H1 (cell line): Measurements from ENCODE around the gene KLHL2. TPM values are rescaled to one million over a fixed set of nuclear protein-coding genes. Genes with fewer than 3 reads are reported as not detected.

Experiments
- CTCF ChIA-PET: fragments of 300-600 bp; sonication (Branson Sonifier 250); formaldehyde crosslinking; loops from one replicate; lab custom pipeline; 2021; ENCODE audit not compliant: partially characterized antibody; lab: Charles Lee
- POLR2A ChIA-PET: fragments of 300-600 bp; sonication (Branson Sonifier 250); formaldehyde crosslinking; loops from one replicate; lab custom pipeline; 2021; ENCODE audit warnings: inconsistent platforms; ENCODE audit not compliant: partially characterized antibody; lab: Charles Lee
- DNase-seq, 2 experiments: peaks; one replicate each; pipeline versions ENCODE4 v3.0.0 to v3.0.0-alpha.2; 2010 to 2022; ENCODE audit warnings: low spot score in 2 of 2, low read depth in 1 of 2, mixed read lengths in 1 of 2
- FAIRE-seq: peaks from 2 replicates; lab custom pipeline; 2011; peaks lifted over from hg19 to GRCh38; lab: Jason Lieb, UNC
- H2AFZ ChIP-seq: 2 replicates; pipeline ENCODE4 v1.8.1; 2012; ENCODE audit warnings: low read length, inconsistent platforms
- H2AK5ac ChIP-seq: 2 replicates; pipeline ENCODE4 v1.6.1; 2013; ENCODE audit warnings: low read depth, low read length
- H2BK120ac ChIP-seq: replicated peaks from 2 replicates; pipeline ENCODE3; 2013; ENCODE audit warnings: low read depth, low read length, inconsistent platforms
- H2BK12ac ChIP-seq: 2 replicates; pipeline ENCODE4 v1.6.1; 2013; ENCODE audit warnings: low read depth, low read length
- H2BK15ac ChIP-seq: 2 replicates; pipeline ENCODE4 v1.6.1; 2013; ENCODE audit warnings: low read length
- H2BK20ac ChIP-seq: 2 replicates; pipeline ENCODE4 v1.6.1; 2013; ENCODE audit warnings: low read length
- H2BK5ac ChIP-seq: 2 replicates; pipeline ENCODE4 v1.6.1; 2013; ENCODE audit warnings: low read depth, low read length
- H3K14ac ChIP-seq: 2 replicates; pipeline ENCODE4 v1.6.1; 2013; ENCODE audit warnings: inconsistent platforms; ENCODE audit not compliant: insufficient read length
- H3K18ac ChIP-seq: 2 replicates; pipeline ENCODE4 v1.6.1; 2013; ENCODE audit warnings: low read length; ENCODE audit errors: extremely low read depth
- H3K23ac ChIP-seq: 2 replicates; pipeline ENCODE4 v1.6.1; 2013; ENCODE audit warnings: inconsistent platforms; ENCODE audit not compliant: insufficient read length
- H3K23me2 ChIP-seq: 2 replicates; pipeline ENCODE4 v1.6.1; 2013; ENCODE audit warnings: low read depth, low read length
- H3K27ac ChIP-seq: 2 replicates; pipeline ENCODE4 v1.6.1; 2011; ENCODE audit warnings: low read depth, low read length, inconsistent platforms
- H3K27me3 ChIP-seq, 4 experiments: replicated peaks in 1 of 4; 1 replicate in 1 of 4; 2 replicates in 3 of 4; pipeline versions ENCODE4 v1.6.1 to v1.8.1; 2011 to 2013; ENCODE audit warnings: low read length in 3 of 4, mild to moderate bottlenecking in 3 of 4, inconsistent platforms in 2 of 4, mixed read lengths in 2 of 4, moderate library complexity in 1 of 4; ENCODE audit not compliant: control insufficient read depth in 3 of 4, insufficient read depth in 3 of 4; ENCODE audit errors: extremely low read depth in 1 of 4
- H3K36me3 ChIP-seq, 4 experiments: 2 replicates each; pipeline versions ENCODE4 v1.6.1 to v1.8.1; 2011 to 2013; ENCODE audit warnings: mild to moderate bottlenecking in 4 of 4, low read length in 3 of 4, moderate library complexity in 2 of 4, control low read depth in 1 of 4, inconsistent platforms in 1 of 4; ENCODE audit not compliant: insufficient read depth in 4 of 4, control insufficient read depth in 2 of 4
- H3K4ac ChIP-seq: replicated peaks from 2 replicates; pipeline ENCODE3; 2013; ENCODE audit warnings: low read length, low read depth, mixed read lengths, inconsistent platforms; ENCODE audit not compliant: insufficient read length
- H3K4me1 ChIP-seq, 4 experiments: replicated peaks in 1 of 4; 1 replicate in 1 of 4; 2 replicates in 3 of 4; pipeline versions ENCODE4 v1.6.1 to v1.8.1; 2011 to 2013; ENCODE audit warnings: low read length in 3 of 4, inconsistent platforms in 2 of 4, mixed read lengths in 1 of 4; ENCODE audit not compliant: insufficient read depth in 4 of 4, control insufficient read depth in 3 of 4
- H3K4me2 ChIP-seq, 2 experiments: 2 replicates each; pipeline versions ENCODE4 v1.6.1 to v1.8.1; 2011 to 2013; ENCODE audit warnings: low read depth in 2 of 2, low read length in 2 of 2, control low read depth in 1 of 2, inconsistent platforms in 1 of 2, mild to moderate bottlenecking in 1 of 2; ENCODE audit not compliant: insufficient read depth in 1 of 2
- H3K4me3 ChIP-seq, 4 experiments: fragments of 200-600, 300-600 bp in 1 of 4; sonication (generic), shearing (Covaris generic), sonication (Bioruptor Twin) in 1 of 4; 2 replicates each; pipeline versions ENCODE4 v1.5.1 to v1.8.1; 2011 to 2016; ENCODE audit warnings: low read length in 4 of 4, low read depth in 3 of 4, control low read depth in 2 of 4, inconsistent platforms in 2 of 4, mild to moderate bottlenecking in 2 of 4, mixed read lengths in 1 of 4, moderate library complexity in 1 of 4; ENCODE audit not compliant: insufficient read depth in 2 of 4; ENCODE audit errors: extremely low read depth in 1 of 4
- H3K56ac ChIP-seq: replicated peaks from 2 replicates; pipeline ENCODE3; 2013; ENCODE audit warnings: low read depth, mild to moderate bottlenecking, mixed read lengths, low read length, inconsistent platforms; ENCODE audit not compliant: insufficient read length
- H3K79me1 ChIP-seq: 2 replicates; pipeline ENCODE4 v1.6.1; 2013; ENCODE audit warnings: low read depth, low read length, control low read depth
- H3K79me2 ChIP-seq, 2 experiments: 2 replicates each; pipeline versions ENCODE4 v1.6.1 to v1.8.1; 2012 to 2013; ENCODE audit warnings: low read length in 2 of 2, mild to moderate bottlenecking in 2 of 2, inconsistent platforms in 1 of 2; ENCODE audit not compliant: insufficient read depth in 2 of 2, control insufficient read depth in 1 of 2
- H3K9ac ChIP-seq, 4 experiments: replicated peaks in 1 of 4; 1 replicate in 1 of 4; 2 replicates in 3 of 4; pipeline versions ENCODE4 v1.6.1 to v1.8.1; 2011 to 2013; ENCODE audit warnings: low read depth in 3 of 4, low read length in 3 of 4, control low read depth in 2 of 4, mild to moderate bottlenecking in 2 of 4, moderate library complexity in 2 of 4, inconsistent platforms in 1 of 4; ENCODE audit errors: extremely low read depth in 1 of 4
- H3K9me3 ChIP-seq, 2 experiments: 2 replicates each; pipeline versions ENCODE4 v1.6.1 to v1.8.1; 2012 to 2013; ENCODE audit warnings: mild to moderate bottlenecking in 2 of 2, moderate library complexity in 2 of 2, control low read depth in 1 of 2, inconsistent platforms in 1 of 2, low read depth in 1 of 2, low read length in 1 of 2, mixed read lengths in 1 of 2; ENCODE audit not compliant: insufficient read depth in 2 of 2
- H4K20me1 ChIP-seq, 2 experiments: replicated peaks in 1 of 2; 2 replicates each; pipeline versions ENCODE3 to v1.8.1; 2011 to 2013; ENCODE audit warnings: inconsistent platforms in 2 of 2, low read length in 2 of 2, mild to moderate bottlenecking in 1 of 2; ENCODE audit not compliant: insufficient read depth in 2 of 2, control insufficient read depth in 1 of 2
- H4K5ac ChIP-seq: 2 replicates; pipeline ENCODE4 v1.6.1; 2013; ENCODE audit warnings: low read length, low read depth, mixed read lengths, inconsistent platforms; ENCODE audit not compliant: insufficient read length
- H4K8ac ChIP-seq: 2 replicates; pipeline ENCODE4 v1.8.0; 2013; ENCODE audit warnings: mild to moderate bottlenecking, moderate library complexity, low read length, inconsistent platforms; ENCODE audit not compliant: insufficient read depth; ENCODE audit errors: extremely low read depth
- H4K91ac ChIP-seq: replicated peaks from 2 replicates; pipeline ENCODE3; 2013; ENCODE audit warnings: low read length, mixed read lengths, inconsistent platforms; ENCODE audit not compliant: insufficient read length
- EGR1 ChIP-seq: IDR thresholded peaks from 2 replicates; pipeline ENCODE4 v1.6.1; 2011; ENCODE audit warnings: low read depth, low read length, borderline replicate concordance
- WGBS, 2 experiments: shearing (Covaris generic) in 1 of 2; methylation state at CpG; one replicate each; pipeline versions ENCODE4 v1.1.6 to v1.1.7; 2013 to 2015; ENCODE audit warnings: low lambda C conversion rate in 2 of 2, mixed read lengths in 2 of 2, inconsistent platforms in 1 of 2, low coverage in 1 of 2, missing lambda C conversion rate in 1 of 2; ENCODE audit not compliant: insufficient replicate concordance in 2 of 2, insufficient coverage in 1 of 2, insufficient read length in 1 of 2; ENCODE audit errors: extremely low coverage in 1 of 2, missing lambda C conversion rate in 1 of 2; 5-methylcytosine and 5-hydroxymethylcytosine counted together
- polyA plus RNA-seq, 7 experiments: library from polyadenylated mRNA; depleted of rRNA in 3 of 7; stranded (reverse) in 5 of 7; unstranded in 2 of 7; fragments of >200 nt in 5 of 7; fragments of 200-250 nt in 2 of 7; gene quantifications; 1 replicate in 5 of 7; 2 replicates in 1 of 7; 4 replicates in 1 of 7; pipeline versions ENCODE4 v1.2.1 to v1.2.3, GENCODE V29; 2011 to 2013; ENCODE audit warnings: missing spikeins in 2 of 7, mixed read lengths in 2 of 7
- total RNA-seq: library from RNA; stranded (reverse); fragmentation: NEBNext Ultra II Directional; extraction: Animal tissue kit (Norgen Biotek cat#: 25700); gene quantifications from 2 replicates; pipeline ENCODE4 v1.2.1, GENCODE V29; 2021
- TF ChIP-seq, protein P1 (sequence below): IDR thresholded peaks from 2 replicates; pipeline ENCODE4 v1.6.1; 2012; ENCODE audit warnings: inconsistent platforms

Gene KLHL2
- total and polyA plus RNA-seq, 2 of the 8 experiments (the other 6 are each of a cell fraction or from before 2014, with no cell fraction given) = 5.2 to 12.0 TPM

GRCh38 chr4:165308166-165308565 lies 100.8 kb downstream of the KLHL2 start:
- peaks cover 0 to 7% of the 10 kb centered on the region in 2 experiments; a peak in 1 of 4 replicates for H3K9me3 ChIP-seq
- H3K23ac ChIP-seq = no peak overlapping the region
- H3K79me1 ChIP-seq = no peaks in the 10 kb centered on the region
- H4K20me1 ChIP-seq = no peaks in the 10 kb centered on the region
- no peak overlapping the region for H3K56ac ChIP-seq
- POLR2A ChIA-PET = no interaction called here
- no peak overlapping the region for H4K8ac ChIP-seq
- H4K5ac ChIP-seq = no peak overlapping the region
- H3K4me1 ChIP-seq = no peaks in the 10 kb centered on the region
- 92% methylated on average over 1 of the region's 1 CpG; no CpG with 5 or more reads in 1 of the 2 experiments for WGBS, 2 experiments
- TF ChIP-seq, protein P1, sequence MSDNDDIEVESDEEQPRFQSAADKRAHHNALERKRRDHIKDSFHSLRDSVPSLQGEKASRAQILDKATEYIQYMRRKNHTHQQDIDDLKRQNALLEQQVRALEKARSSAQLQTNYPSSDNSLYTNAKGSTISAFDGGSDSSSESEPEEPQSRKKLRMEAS = no peak
- TF ChIP-seq EGR1 = no peak
- TF ChIP-seq, all 59 proteins: peak for 0
- H2AFZ ChIP-seq = no peak overlapping the region
- no peak overlapping the region for H3K14ac ChIP-seq
- H2AK5ac ChIP-seq = no peak overlapping the region
- H2BK20ac ChIP-seq = no peak overlapping the region
- H3K4me3 ChIP-seq = no peak overlapping the region
- DNase-seq (no peak), FAIRE-seq (no peak)
- no peak overlapping the region for H3K18ac ChIP-seq
- H3K36me3 ChIP-seq = peaks cover 0 to 5% (median 1%) of the 10 kb centered on the region in 4 experiments; a peak in 2 of 8 replicates
- H2BK15ac ChIP-seq = no peak overlapping the region
- no peak overlapping the region for H2BK12ac ChIP-seq
- H3K23me2 ChIP-seq = no peaks in the 10 kb centered on the region
- H2BK5ac ChIP-seq = no peak overlapping the region
- no peak overlapping the region for H3K9ac ChIP-seq
- CTCF ChIA-PET = no interaction called here
- H3K27me3 ChIP-seq = no peaks in the 10 kb centered on the region
- H4K91ac ChIP-seq = no peak overlapping the region
- H3K79me2 ChIP-seq = no peaks in the 10 kb centered on the region
- H3K27ac ChIP-seq = no peak overlapping the region
- H2BK120ac ChIP-seq = no peak overlapping the region
- no peak overlapping the region for H3K4ac ChIP-seq
- no peak overlapping the region for H3K4me2 ChIP-seq
